ENCODE data around the gene KDM8.

Gene KDM8

GRCh38 chr16:27225536-27226360, 22.4 kb downstream of the KDM8 start:
- Histone ChIP-seq H3K9me3 (ENCODE audit: control insufficient read depth, low read depth, low read length) (no peaks in the 10 kb centered on the region), H3K27me3 (ENCODE audit: control insufficient read depth, insufficient read depth, low read length) (no peaks in the 10 kb centered on the region), H3K9ac (ENCODE audit: low read length) (no peak overlapping the region), H3K36me3 (ENCODE audit: control insufficient read depth, low read depth, low read length) (no peaks in the 10 kb centered on the region), H3K27ac (ENCODE audit: low read length) (no peak overlapping the region), H3K4me1 (ENCODE audit: control insufficient read depth, low read depth, low read length) (no peaks in the 10 kb centered on the region), H3K4me3 (ENCODE audit: low read length) (no peak overlapping the region)

GRCh38 chr16:27226476-27226875, 23.1 kb downstream of the KDM8 start:
- H3K27ac ChIP-seq (ENCODE audit: low read length) = no peak overlapping the region
- no peak overlapping the region for H3K9ac ChIP-seq (ENCODE audit: low read length)
- H3K4me3 ChIP-seq (ENCODE audit: low read length) = no peak overlapping the region
- H3K9me3 ChIP-seq (ENCODE audit: control insufficient read depth, low read depth, low read length) = no peaks in the 10 kb centered on the region
- no peaks in the 10 kb centered on the region for H3K27me3 ChIP-seq (ENCODE audit: control insufficient read depth, insufficient read depth, low read length)
- H3K4me1 ChIP-seq (ENCODE audit: control insufficient read depth, low read depth, low read length) = no peaks in the 10 kb centered on the region
- H3K36me3 ChIP-seq (ENCODE audit: control insufficient read depth, low read depth, low read length) = no peaks in the 10 kb centered on the region

- no peaks in the 10 kb centered on the region for H3K27me3 ChIP-seq (ENCODE audit: control insufficient read depth, insufficient read depth, low read length)
- H3K9me3 ChIP-seq (ENCODE audit: control insufficient read depth, low read depth, low read length) = no peaks in the 10 kb centered on the region
- H3K9ac ChIP-seq (ENCODE audit: low read length) = no peak overlapping the region
- no peak overlapping the region for H3K4me3 ChIP-seq (ENCODE audit: low read length)
- no peak overlapping the region for H3K27ac ChIP-seq (ENCODE audit: low read length)
- H3K4me1 ChIP-seq (ENCODE audit: control insufficient read depth, low read depth, low read length) = no peaks in the 10 kb centered on the region
- H3K36me3 ChIP-seq (ENCODE audit: control insufficient read depth, low read depth, low read length) = no peaks in the 10 kb centered on the region
Measured at GRCh38 chr16:27226976-27227705, 23.8 kb downstream of the KDM8 start.

- H3K4me1 ChIP-seq (ENCODE audit: control insufficient read depth, low read depth, low read length) = no peaks in the 10 kb centered on the region
- peaks cover 3% of the 10 kb centered on the region for H3K36me3 ChIP-seq (ENCODE audit: control insufficient read depth, low read depth, low read length)
- H3K9ac ChIP-seq (ENCODE audit: low read length) = no peak overlapping the region
Measured at GRCh38 chr16:27228045-27228444, 24.7 kb downstream of the KDM8 start.

GRCh38 chr16:27228621-27229501, 25.5 kb downstream of the KDM8 start:
- Histone ChIP-seq H3K9ac (ENCODE audit: low read length) (no peak overlapping the region), H3K4me3 (ENCODE audit: low read length) (no peak overlapping the region), H3K27ac (ENCODE audit: low read length) (no peak overlapping the region), H3K27me3 (ENCODE audit: control insufficient read depth, insufficient read depth, low read length) (no peaks in the 10 kb centered on the region), H3K4me1 (ENCODE audit: control insufficient read depth, low read depth, low read length) (no peaks in the 10 kb centered on the region), H3K9me3 (ENCODE audit: control insufficient read depth, low read depth, low read length) (no peaks in the 10 kb centered on the region), H3K36me3 (ENCODE audit: control insufficient read depth, low read depth, low read length) (peaks cover 4% of the 10 kb centered on the region)

More at GRCh38 chr16:27228045-27228444, 24.7 kb downstream of the KDM8 start:
- Histone ChIP-seq H3K9me3 (ENCODE audit: control insufficient read depth, low read depth, low read length) (no peaks in the 10 kb centered on the region), H3K27me3 (ENCODE audit: control insufficient read depth, insufficient read depth, low read length) (no peaks in the 10 kb centered on the region), H3K4me3 (ENCODE audit: low read length) (no peak overlapping the region), H3K27ac (ENCODE audit: low read length) (no peak overlapping the region)

GRCh38 chr16:27229891-27230470, 26.7 kb downstream of the KDM8 start:
- H3K36me3 ChIP-seq (ENCODE audit: control insufficient read depth, low read depth, low read length) = peaks cover 4% of the 10 kb centered on the region
- H3K27me3 ChIP-seq (ENCODE audit: control insufficient read depth, insufficient read depth, low read length) = no peaks in the 10 kb centered on the region
- H3K27ac ChIP-seq (ENCODE audit: low read length) = no peak overlapping the region
- H3K9me3 ChIP-seq (ENCODE audit: control insufficient read depth, low read depth, low read length) = no peaks in the 10 kb centered on the region
- H3K4me1 ChIP-seq (ENCODE audit: control insufficient read depth, low read depth, low read length) = no peaks in the 10 kb centered on the region
- no peak overlapping the region for H3K9ac ChIP-seq (ENCODE audit: low read length)
- H3K4me3 ChIP-seq (ENCODE audit: low read length) = no peak overlapping the region

GRCh38 chr16:27230562-27231001, 27.3 kb downstream of the KDM8 start:
- Histone ChIP-seq H3K27me3 (ENCODE audit: control insufficient read depth, insufficient read depth, low read length) (no peaks in the 10 kb centered on the region), H3K9ac (ENCODE audit: low read length) (no peak overlapping the region), H3K36me3 (ENCODE audit: control insufficient read depth, low read depth, low read length) (peaks cover 4% of the 10 kb centered on the region), H3K4me3 (ENCODE audit: low read length) (no peak overlapping the region), H3K27ac (ENCODE audit: low read length) (no peak overlapping the region), H3K4me1 (ENCODE audit: control insufficient read depth, low read depth, low read length) (no peaks in the 10 kb centered on the region), H3K9me3 (ENCODE audit: control insufficient read depth, low read depth, low read length) (no peaks in the 10 kb centered on the region)

GRCh38 chr16:27231692-27232060, 28.4 kb downstream of the KDM8 start:
- no peak overlapping the region for H3K9ac ChIP-seq (ENCODE audit: low read length)
- H3K27me3 ChIP-seq (ENCODE audit: control insufficient read depth, insufficient read depth, low read length) = no peaks in the 10 kb centered on the region
- no peaks in the 10 kb centered on the region for H3K9me3 ChIP-seq (ENCODE audit: control insufficient read depth, low read depth, low read length)
- no peak overlapping the region for H3K4me3 ChIP-seq (ENCODE audit: low read length)
- no peak overlapping the region for H3K27ac ChIP-seq (ENCODE audit: low read length)
- no peaks in the 10 kb centered on the region for H3K4me1 ChIP-seq (ENCODE audit: control insufficient read depth, low read depth, low read length)
- peaks cover 4% of the 10 kb centered on the region for H3K36me3 ChIP-seq (ENCODE audit: control insufficient read depth, low read depth, low read length)

GRCh38 chr16:27232061-27232900, 29.0 kb downstream of the KDM8 start:
- Histone ChIP-seq H3K9ac (ENCODE audit: low read length) (no peak overlapping the region), H3K4me1 (ENCODE audit: control insufficient read depth, low read depth, low read length) (no peaks in the 10 kb centered on the region), H3K27me3 (ENCODE audit: control insufficient read depth, insufficient read depth, low read length) (no peaks in the 10 kb centered on the region), H3K27ac (ENCODE audit: low read length) (no peak overlapping the region), H3K9me3 (ENCODE audit: control insufficient read depth, low read depth, low read length) (no peaks in the 10 kb centered on the region), H3K4me3 (ENCODE audit: low read length) (no peak overlapping the region), H3K36me3 (ENCODE audit: control insufficient read depth, low read depth, low read length) (peaks cover 4% of the 10 kb centered on the region)

- Histone ChIP-seq H3K27me3 (ENCODE audit: control insufficient read depth, insufficient read depth, low read length) (no peaks in the 10 kb centered on the region), H3K9ac (ENCODE audit: low read length) (no peak overlapping the region), H3K4me3 (ENCODE audit: low read length) (no peak overlapping the region), H3K36me3 (ENCODE audit: control insufficient read depth, low read depth, low read length) (peaks cover 4% of the 10 kb centered on the region), H3K4me1 (ENCODE audit: control insufficient read depth, low read depth, low read length) (no peaks in the 10 kb centered on the region), H3K27ac (ENCODE audit: low read length) (no peak overlapping the region), H3K9me3 (ENCODE audit: control insufficient read depth, low read depth, low read length) (no peaks in the 10 kb centered on the region)
Measured at GRCh38 chr16:27232901-27233625, 29.7 kb downstream of the KDM8 start.

Measured in iPS-18a (cell line).